Motor neuron (in vitro differentiated cells): ENCODE data around the gene KRTAP7-1. TPM values are rescaled to one million over a fixed set of nuclear protein-coding genes. Genes with fewer than 3 reads are reported as not detected.

Experiments used
- total RNA-seq, 8 experiments: library from RNA; unstranded; fragments of 300-600 nt; gene quantifications; 2 replicates each; pipeline versions ENCODE4 v1.2.3 to v1.2.4, GENCODE V29; 2022

The KRTAP7-1 gene
- total RNA-seq, 8 experiments from 2014 or later = 0.47 to 0.71 TPM; not detected in 6

Other genes starting within 250 kb of the KRTAP7-1 start
- not detected for gene KRTAP22-2, start 239.4 kb downstream of the KRTAP7-1 start, total RNA-seq
- gene KRTAP6-3, start 237.3 kb downstream of the KRTAP7-1 start, total RNA-seq = not detected
- not detected for gene KRTAP6-2, start 230.9 kb downstream of the KRTAP7-1 start, total RNA-seq
- not detected for gene KRTAP22-1, start 228.7 kb downstream of the KRTAP7-1 start, total RNA-seq
- not detected for gene KRTAP6-1, start 215.8 kb downstream of the KRTAP7-1 start, total RNA-seq
- gene KRTAP20-1, start 213.3 kb downstream of the KRTAP7-1 start, total RNA-seq = not detected
- not detected for gene KRTAP20-4, start 209.1 kb downstream of the KRTAP7-1 start, total RNA-seq
- gene KRTAP20-2, start 194.6 kb downstream of the KRTAP7-1 start, total RNA-seq = not detected
- not detected for gene KRTAP20-3, start 186.9 kb downstream of the KRTAP7-1 start, total RNA-seq
- not detected for gene KRTAP21-3, start 111.0 kb downstream of the KRTAP7-1 start, total RNA-seq
- gene KRTAP21-2, start 82.5 kb downstream of the KRTAP7-1 start, total RNA-seq = not detected
- gene KRTAP21-1, start 74.3 kb downstream of the KRTAP7-1 start, total RNA-seq = not detected
- under 1 TPM in 1 of 8 experiments, not detected in 7; 0.71 TPM for gene KRTAP8-1, start 16.5 kb downstream of the KRTAP7-1 start, total RNA-seq
- under 1 TPM in 1 of 8 experiments, not detected in 7; 0.36 TPM for gene KRTAP11-1, start 51.8 kb upstream of the KRTAP7-1 start, total RNA-seq
- not detected for gene KRTAP19-8, start 208.7 kb upstream of the KRTAP7-1 start, total RNA-seq